Dedifferentiated amniotic fluid mesenchymal stem cell (primary cell): Measurements from ENCODE around the gene KIAA0930.
"Not testable (repeated sequence)": the region's sequence is repeated elsewhere in the genome, so short reads cannot be mapped to it uniquely, and the experiment has no call there.

Experiments
- DNase-seq: peaks from one replicate; pipeline ENCODE4 v3.0.0-alpha.2; 2016; ENCODE audit errors: extremely low spot score

The KIAA0930 gene

DNA sequence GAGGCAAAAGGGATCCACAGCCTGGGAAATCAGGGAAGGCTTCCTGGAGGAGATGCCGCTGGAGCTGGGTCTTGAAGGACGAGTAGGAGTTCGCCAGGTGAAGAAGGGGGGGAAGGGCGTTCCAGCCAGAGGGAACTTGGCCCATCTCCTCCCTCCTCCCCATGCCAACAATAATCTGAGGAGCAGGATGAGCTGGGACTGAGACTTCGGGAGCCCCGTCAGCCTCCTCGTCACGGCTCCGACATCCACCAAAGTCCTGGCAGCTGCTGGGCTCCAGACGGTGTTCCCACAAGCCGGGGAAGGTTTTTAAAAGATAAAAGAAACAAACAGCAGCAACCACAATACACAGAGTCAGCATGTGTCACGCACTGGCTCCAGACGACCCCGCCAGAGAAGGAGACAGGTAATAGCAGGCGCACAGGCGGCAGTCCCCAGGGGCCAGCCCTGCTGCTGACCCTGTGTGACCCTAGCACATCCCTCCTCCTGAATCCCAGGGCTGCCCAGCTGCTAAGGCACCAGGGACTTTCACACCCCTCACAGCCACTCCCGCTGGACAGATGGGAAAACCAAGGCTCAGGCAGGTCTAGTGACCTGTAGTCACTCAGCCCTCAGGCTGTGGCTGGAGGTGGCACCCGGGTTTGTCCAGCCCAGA lies 39.7 kb downstream of the KIAA0930 start:
- no peak for DNase-seq

- DNase-seq: no peak
Observed at GRCh38 chr22:45200230-45200629, 40.5 kb downstream of the KIAA0930 start.

GRCh38 chr22:45199723-45200122 lies 41.0 kb downstream of the KIAA0930 start:
- DNase-seq: no peak

- no peak for DNase-seq
Observed at GRCh38 chr22:45198463-45198795, 42.3 kb downstream of the KIAA0930 start.

- DNase-seq: no peak
Observed at GRCh38 chr22:45197606-45198462, 42.9 kb downstream of the KIAA0930 start.

GRCh38 chr22:45196926-45197605 lies 43.6 kb downstream of the KIAA0930 start:
- no peak for DNase-seq

- no peak for DNase-seq
Observed at GRCh38 chr22:45196308-45196707, 44.4 kb downstream of the KIAA0930 start.

DNA sequence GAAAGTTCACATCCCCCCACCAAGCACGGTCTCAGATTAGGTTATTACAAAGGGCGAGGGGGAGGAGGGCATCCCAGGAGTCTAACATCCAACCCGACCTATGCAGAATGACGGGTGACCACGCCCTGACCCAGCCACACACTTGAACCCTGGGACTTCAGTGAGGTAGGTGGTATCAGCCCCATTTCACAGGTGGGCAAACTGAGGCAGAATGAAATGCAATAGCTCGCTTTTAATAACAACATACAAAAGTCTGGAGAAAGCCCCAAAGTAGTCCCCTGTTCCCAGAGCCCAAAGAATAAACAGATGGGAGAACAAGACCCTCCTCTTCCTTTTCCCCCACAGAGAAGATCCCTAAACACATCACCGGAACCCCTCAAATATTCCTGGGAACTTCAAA lies 45.1 kb downstream of the KIAA0930 start:
- DNase-seq: no peak

DNA sequence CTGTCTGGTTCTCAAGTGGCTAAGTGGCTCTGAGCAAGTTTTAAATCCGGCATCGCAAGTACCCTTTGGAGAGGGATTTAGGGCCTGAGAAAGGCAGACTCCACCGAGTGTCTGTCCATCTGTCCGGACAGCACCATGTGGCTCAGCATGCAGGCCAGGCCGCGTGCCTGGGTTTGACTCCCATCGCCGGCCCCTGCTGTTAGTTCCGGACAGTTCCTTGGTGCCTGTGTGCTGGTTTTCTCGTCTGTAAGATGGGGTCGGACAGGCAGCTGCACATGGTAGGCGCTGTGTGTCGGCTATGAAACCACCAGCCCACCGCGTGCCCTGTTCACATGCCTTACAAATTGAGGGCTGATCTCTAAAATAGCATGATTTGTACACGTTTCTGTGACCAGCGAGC lies 46.0 kb downstream of the KIAA0930 start:
- no peak for DNase-seq

DNA sequence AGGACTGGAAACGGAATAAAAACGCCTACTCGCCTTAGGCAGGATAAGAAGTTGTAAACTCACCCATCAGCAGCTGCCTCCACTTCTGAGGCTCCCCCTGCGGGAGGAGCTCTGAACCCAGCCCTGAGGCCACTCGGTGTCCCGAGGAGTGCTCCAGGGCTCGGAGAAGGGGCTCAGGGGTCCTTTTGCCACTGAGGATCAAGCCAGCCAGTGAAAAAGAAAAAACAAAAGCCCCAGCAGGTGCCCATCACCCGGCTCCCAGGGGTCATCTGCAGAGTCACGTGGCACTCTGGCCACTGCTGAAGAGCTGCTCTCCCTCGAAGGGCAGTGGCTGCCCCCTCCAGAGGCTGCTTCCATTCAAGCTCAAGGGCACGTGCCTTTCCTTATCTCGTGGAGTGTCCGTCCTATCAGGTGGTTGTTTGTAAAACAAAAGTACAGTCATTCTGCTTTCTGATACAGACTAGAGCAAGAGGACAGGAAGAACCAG lies 48.0 kb downstream of the KIAA0930 start:
- DNase-seq: no peak

GRCh38 chr22:45191746-45192145 lies 48.9 kb downstream of the KIAA0930 start:
- not testable (repeated sequence) for DNase-seq

GRCh38 chr22:45190202-45190872 lies 50.4 kb downstream of the KIAA0930 start:
- DNase-seq: no peak

DNA sequence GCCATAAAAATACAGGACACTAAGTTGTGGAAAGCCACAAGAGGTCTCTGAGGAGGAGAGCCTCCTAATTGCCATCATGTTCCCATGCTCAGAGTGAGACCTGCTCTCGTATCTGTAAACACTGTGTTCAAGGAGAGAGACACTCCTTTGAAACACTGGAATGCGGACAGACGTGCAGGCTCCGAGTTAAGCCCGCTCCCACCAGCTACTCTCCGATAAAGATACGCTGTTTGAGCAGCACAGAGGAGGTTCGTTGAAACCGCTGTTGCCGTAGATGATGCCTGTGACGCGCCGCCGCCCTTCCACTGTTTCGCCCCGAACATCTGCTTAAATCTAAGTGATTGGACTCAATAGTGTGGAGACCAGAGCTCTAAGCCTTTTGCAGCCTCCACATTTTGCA lies 51.9 kb downstream of the KIAA0930 start:
- DNase-seq: no peak

DNA sequence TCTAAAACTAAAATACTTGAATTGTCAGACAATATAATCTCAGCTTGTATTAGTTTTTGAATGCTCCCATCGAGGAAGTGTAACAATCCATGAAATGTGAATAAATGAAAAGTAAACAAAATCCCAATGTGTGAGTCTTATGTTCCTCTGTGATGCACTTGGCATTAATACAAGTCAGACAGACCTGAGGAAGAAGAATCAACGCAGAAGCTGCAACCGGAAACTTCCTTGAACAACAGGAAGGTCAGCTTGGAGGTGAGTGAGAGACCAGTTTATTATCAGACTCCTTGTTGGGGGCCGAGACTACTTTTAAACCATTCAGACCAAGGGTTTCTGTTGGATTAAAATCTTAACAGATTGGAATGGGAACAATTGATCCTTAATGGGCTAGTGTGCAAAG lies 52.8 kb downstream of the KIAA0930 start:
- no peak for DNase-seq

DNA sequence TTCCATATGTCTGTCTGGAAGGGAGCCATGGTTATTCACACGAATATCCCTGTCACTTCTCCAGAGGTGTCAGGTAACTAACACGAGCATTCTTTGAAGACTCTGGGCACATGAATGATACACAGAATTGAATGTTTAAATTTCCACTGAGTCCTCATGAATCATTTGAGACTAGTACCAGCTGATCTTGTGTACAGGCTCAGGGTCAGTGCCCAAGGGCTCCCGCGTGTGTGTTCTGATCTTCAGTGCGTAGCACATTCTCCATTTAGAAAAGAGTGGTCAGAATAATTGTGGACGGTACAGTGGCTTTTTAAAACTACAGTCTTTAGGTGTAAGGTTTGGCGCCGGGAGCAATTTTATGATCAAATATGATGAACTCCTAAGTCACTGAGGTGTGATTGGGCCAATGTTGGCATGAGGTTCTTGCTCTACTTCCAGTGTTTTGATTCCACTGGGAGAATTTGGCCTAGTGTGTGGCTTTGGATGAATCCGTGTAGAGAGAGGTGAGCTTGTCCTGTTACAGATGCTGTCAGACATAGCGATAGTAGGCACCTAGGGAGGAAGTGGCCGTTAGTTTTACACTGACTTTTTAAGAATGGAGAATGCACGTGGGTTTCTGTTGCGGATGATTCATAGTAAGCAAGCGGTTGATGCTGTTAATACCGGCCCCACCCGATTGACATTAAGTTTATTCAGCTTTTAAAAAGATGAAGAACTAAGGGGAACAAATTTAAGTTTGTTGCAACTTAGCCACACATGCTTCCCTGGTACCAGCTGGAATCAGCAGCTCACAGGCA lies 54.8 kb downstream of the KIAA0930 start:
- no peak for DNase-seq

- DNase-seq: no peak
Observed at GRCh38 chr22:45183974-45184373, 56.7 kb downstream of the KIAA0930 start.

- no peak for DNase-seq
Observed at GRCh38 chr22:45181766-45182165, 58.9 kb downstream of the KIAA0930 start.

DNA sequence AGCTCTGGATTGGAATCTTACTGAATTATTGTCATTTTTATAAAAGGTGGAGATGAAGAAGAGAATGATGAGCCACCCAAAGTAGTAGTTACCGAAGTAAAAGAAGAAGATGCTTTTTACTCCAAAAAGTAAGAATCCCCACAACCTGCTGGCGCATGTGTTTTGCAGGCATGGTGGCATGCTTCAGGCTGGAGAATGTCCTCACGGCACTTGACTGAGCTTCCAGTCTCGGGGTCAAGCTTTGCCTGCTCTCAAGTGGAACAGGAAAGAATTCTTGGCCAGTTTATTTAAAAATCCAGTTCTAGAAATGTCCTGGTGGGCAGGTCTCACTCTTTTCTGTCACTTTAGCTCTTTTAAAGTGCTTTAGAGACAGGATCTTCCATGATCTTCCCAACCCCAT lies 59.5 kb downstream of the KIAA0930 start:
- DNase-seq: no peak

DNA sequence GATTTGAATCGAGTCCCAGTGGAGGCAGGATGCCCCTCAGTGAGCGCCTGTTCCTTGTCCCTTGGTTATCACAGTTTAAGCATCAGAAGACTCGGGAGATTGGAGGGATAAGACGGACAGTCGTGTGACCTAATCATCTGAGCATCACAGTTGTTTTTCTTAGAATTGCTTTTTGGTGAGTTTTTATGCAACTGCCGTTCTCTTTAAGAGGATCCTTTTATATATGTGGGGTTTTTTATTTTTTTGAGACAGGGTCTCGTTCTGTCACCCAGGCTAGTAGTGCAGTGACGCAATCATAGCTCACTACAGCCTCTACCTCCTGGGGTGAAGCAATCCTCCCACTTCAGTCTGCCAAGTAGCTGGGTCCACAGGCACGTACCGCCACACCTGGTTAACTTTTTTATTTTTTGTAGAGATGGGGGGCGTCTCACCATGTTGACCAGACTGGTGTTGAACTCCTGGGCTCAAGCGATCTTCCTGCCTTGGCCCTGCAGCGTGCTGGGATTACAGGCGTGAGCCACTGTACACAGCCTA lies 60.5 kb downstream of the KIAA0930 start:
- no peak for DNase-seq

GRCh38 chr22:45179276-45180049 lies 61.2 kb downstream of the KIAA0930 start:
- DNase-seq: no peak
